Smooth muscle cell of the coronary artery (primary cell): Measurements from ENCODE around the gene P2RX2. TPM values are rescaled to one million over a fixed set of nuclear protein-coding genes. Genes with fewer than 3 reads are reported as not detected.

Source experiments
- total RNA-seq: library from RNA; depleted of rRNA; stranded (reverse); fragments of >200 nt; gene quantifications from 2 replicates; pipeline ENCODE4 v1.2.3, GENCODE V29; 2014; ENCODE audit warnings: low replicate concordance

P2RX2 gene
- total RNA-seq, result not detected in 2 replicates

GRCh38 chr12:132618683-132619043 is at the start of gene P2RX2:
TSS of gene P2RX2 (plus strand) at chr12:132618776. CDS start at chr12:132618817, 41 bp downstream.

DNA sequence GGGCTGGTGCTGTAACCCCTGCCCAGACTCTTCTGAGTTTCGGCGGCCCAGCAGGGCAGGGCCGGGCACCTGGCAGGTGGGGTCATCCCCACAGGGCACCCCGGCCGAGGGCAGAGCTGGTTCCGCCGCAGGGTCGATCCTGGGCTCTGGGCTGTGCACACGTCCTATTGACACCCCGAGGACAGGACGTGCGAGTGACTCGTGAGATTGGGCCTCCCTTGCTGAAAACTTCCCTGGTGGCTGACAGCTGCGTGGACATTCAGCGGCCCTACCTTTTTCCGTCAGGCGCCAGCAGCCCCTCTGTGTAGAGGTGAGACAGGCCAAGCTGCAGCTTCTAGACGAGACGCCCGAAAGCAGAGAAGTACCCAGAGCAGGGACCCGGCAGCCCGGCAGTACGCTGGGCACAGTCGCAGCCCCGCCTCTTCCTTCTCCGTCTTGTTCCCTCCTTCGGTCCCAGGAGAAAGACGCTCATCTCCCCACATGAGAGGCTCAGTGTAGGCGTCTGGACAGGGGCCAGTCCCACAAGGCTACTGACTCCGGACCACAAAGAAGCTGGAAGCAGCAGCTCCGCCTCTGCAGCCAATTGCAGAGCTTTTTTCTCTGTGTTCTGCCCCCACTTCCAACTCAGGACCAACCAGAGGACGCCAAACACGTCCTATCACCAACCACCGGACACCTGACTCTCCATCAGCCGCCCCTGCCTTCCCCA is 8.4 kb upstream of the P2RX2 start, which contains the start of gene LRCOL1:
LRCOL1 (minus strand) TSS at position 532 of the 709 bp plus-strand sequence. CDS start 4,331 bp downstream, outside the sequence.

Other genes with a start within 250 kb of the P2RX2 start
- gene FBRSL1, start 128.6 kb upstream of the P2RX2 start, total RNA-seq, result 0.47 and 1.4 TPM in 2 replicates
- gene LRCOL1, start 8.2 kb upstream of the P2RX2 start, total RNA-seq, result not detected in 2 replicates
- gene POLE, start 68.6 kb downstream of the P2RX2 start, total RNA-seq, result 12.5 and 20.8 TPM in 2 replicates
- gene PXMP2, start 68.8 kb downstream of the P2RX2 start, total RNA-seq, result 15.3 and 18.6 TPM in 2 replicates
- 17.0 and 29.2 TPM in 2 replicates for gene PGAM5, start 92.1 kb downstream of the P2RX2 start, total RNA-seq
- 59.5 and 110 TPM in 2 replicates for gene ANKLE2, start 143.1 kb downstream of the P2RX2 start, total RNA-seq
- gene GOLGA3, start 210.1 kb downstream of the P2RX2 start, total RNA-seq, result 145 and 157 TPM in 2 replicates